SK-N-SH treated with all-trans-retinoic acid at 6 μM for 48 hours (cell line): Measurements from ENCODE around the gene ZNF546.

ENCODE experiments used
- ATAC-seq: fragments of 200-7000 bp; cut with Tn5 transposase; 3 replicates; pipeline ENCODE4 v1.9.1; 2020; ENCODE audit warnings: mild to moderate bottlenecking, moderate library complexity
- BACH2 ChIP-seq: fragments of 250-450 bp; sonication (Bioruptor Pico); IDR thresholded peaks from 2 replicates; pipeline ENCODE4 v1.9.0; 2021; ENCODE audit warnings: mild to moderate bottlenecking, borderline replicate concordance
- CREB5 ChIP-seq: fragments of 250-450 bp; sonication (Bioruptor Pico); IDR thresholded peaks from 2 replicates; pipeline ENCODE4 v1.5.1; 2020; ENCODE audit warnings: low read depth, mild to moderate bottlenecking, moderate library complexity
- CSDC2 ChIP-seq: fragments of 250-450 bp; sonication (Bioruptor Pico); IDR thresholded peaks from 2 replicates; pipeline ENCODE4 v1.5.0; 2020; ENCODE audit warnings: mild to moderate bottlenecking, moderate library complexity
- CSRNP3 ChIP-seq: fragments of 250-450 bp; sonication (Bioruptor Pico); IDR thresholded peaks from 2 replicates; pipeline ENCODE4 v1.5.1; 2021; ENCODE audit warnings: mild to moderate bottlenecking, moderate library complexity
- ESRRG ChIP-seq: fragments of 250-450 bp; sonication (Bioruptor Pico); IDR thresholded peaks from 2 replicates; pipeline ENCODE4 v1.6.1; 2021; ENCODE audit warnings: mild to moderate bottlenecking
- ISL1 ChIP-seq: fragments of 250-450 bp; sonication (Bioruptor Pico); IDR thresholded peaks from 2 replicates; pipeline ENCODE4 v2.1.2; 2022; ENCODE audit warnings: mild to moderate bottlenecking, moderate library complexity
- OSR1 ChIP-seq: fragments of 250-450 bp; sonication (Bioruptor Pico); IDR thresholded peaks from 2 replicates; pipeline ENCODE4 v1.8.0; 2022; ENCODE audit warnings: moderate library complexity, mild to moderate bottlenecking, inconsistent platforms
- PATZ1 ChIP-seq: fragments of 250-450 bp; sonication (Bioruptor Pico); IDR thresholded peaks from 2 replicates; pipeline ENCODE4 v1.8.0; 2020; ENCODE audit warnings: mild to moderate bottlenecking, moderate library complexity, borderline replicate concordance
- POU6F1 ChIP-seq: fragments of 250-450 bp; sonication (Bioruptor Pico); IDR thresholded peaks from 2 replicates; pipeline ENCODE4 v1.8.0; 2021; ENCODE audit warnings: low read depth, mild to moderate bottlenecking, moderate library complexity, borderline replicate concordance
- PPARA ChIP-seq: fragments of 250-450 bp; sonication (Bioruptor Pico); IDR thresholded peaks from 2 replicates; pipeline ENCODE4 v1.5.0; 2020; ENCODE audit warnings: mild to moderate bottlenecking, borderline replicate concordance
- SNAI2 ChIP-seq: fragments of 250-450 bp; sonication (Bioruptor Pico); IDR thresholded peaks from 2 replicates; pipeline ENCODE4 v1.5.0; 2020; ENCODE audit warnings: mild to moderate bottlenecking, moderate library complexity
- TCF4 ChIP-seq: fragments of 250-450 bp; sonication (Bioruptor Pico); IDR thresholded peaks from 2 replicates; pipeline ENCODE4 v1.8.0; 2021; ENCODE audit warnings: mild to moderate bottlenecking, moderate library complexity, borderline replicate concordance
- TOX ChIP-seq: fragments of 250-450 bp; sonication (Bioruptor Pico); IDR thresholded peaks from 2 replicates; pipeline ENCODE4 v1.8.0; 2021; ENCODE audit warnings: mild to moderate bottlenecking, moderate library complexity, borderline replicate concordance
- TSHZ2 ChIP-seq: fragments of 250-450 bp; sonication (Bioruptor Pico); IDR thresholded peaks from 2 replicates; pipeline ENCODE4 v1.5.0; 2020; ENCODE audit warnings: mild to moderate bottlenecking, moderate library complexity
- ZC3H10 ChIP-seq: fragments of 250-450 bp; sonication (Bioruptor Pico); IDR thresholded peaks from 2 replicates; pipeline ENCODE4 v1.5.1; 2021; ENCODE audit warnings: mild to moderate bottlenecking, moderate library complexity
- ZFP3 ChIP-seq: fragments of 250-450 bp; sonication (Bioruptor Pico); IDR thresholded peaks from 2 replicates; pipeline ENCODE4 v1.5.0; 2020; ENCODE audit warnings: mild to moderate bottlenecking, moderate library complexity
- ZFP30 ChIP-seq: fragments of 450-650 bp; formaldehyde crosslinking; IDR thresholded peaks from 2 replicates; pipeline ENCODE4 v1.5.0; 2022; ENCODE audit warnings: mild to moderate bottlenecking, moderate library complexity
- ZNF565 ChIP-seq: fragments of 450-650 bp; formaldehyde crosslinking; conservative IDR thresholded peaks from 2 replicates; pipeline ENCODE4 v1.5.0; 2020; ENCODE audit warnings: low read depth, mild to moderate bottlenecking, moderate library complexity
- ZNF70 ChIP-seq: fragments of 450-650 bp; formaldehyde crosslinking; IDR thresholded peaks from 2 replicates; pipeline ENCODE4 v1.5.0; 2020; ENCODE audit warnings: mild to moderate bottlenecking, moderate library complexity
- ZNF8 ChIP-seq: fragments of 450-650 bp; formaldehyde crosslinking; IDR thresholded peaks from 2 replicates; pipeline ENCODE4 v1.5.0; 2020; ENCODE audit warnings: mild to moderate bottlenecking, moderate library complexity

Gene ZNF546

GRCh38 chr19:40055049-40055448, 58.2 kb downstream of the ZNF546 start (continued):
- TF ChIP-seq POU6F1 (CRISPR knock-in tag) (no peak), PPARA (CRISPR knock-in tag) (no peak)
- TF ChIP-seq, all 23 proteins: peak for 0

- peak; percentile 98 for ATAC-seq
- 0 out of 2 replicates have a peak, but pooled peaks have one; percentile 51 for TF ChIP-seq CSDC2 (CRISPR knock-in tag)
- TF ChIP-seq ZFP30 (CRISPR knock-in tag), result no peak
- TF ChIP-seq TSHZ2 (CRISPR knock-in tag), result peak; percentile 25; the same call in 1 of the 2 replicates
- TF ChIP-seq, all 23 proteins: peak for 2
Measured at GRCh38 chr19:40055832-40056504, 59.1 kb downstream of the ZNF546 start, which contains the start of gene ZNF780B. Gene ZNF780B, minus strand, starts transcription at chr19:40056231. Its CDS starts 5,899 bp downstream, at chr19:40050332.

GRCh38 chr19:40056505-40056904, 59.6 kb downstream of the ZNF546 start:
- no peak for ATAC-seq
- TF ChIP-seq SNAI2 (CRISPR knock-in tag) (no peak), TOX (CRISPR knock-in tag) (no peak), CSRNP3 (CRISPR knock-in tag) (no peak), ZC3H10 (CRISPR knock-in tag) (no peak), PPARA (CRISPR knock-in tag) (no peak), CREB5 (CRISPR knock-in tag) (no peak), BACH2 (no peak), ESRRG (CRISPR knock-in tag) (no peak), OSR1 (CRISPR knock-in tag) (no peak), ZFP3 (CRISPR knock-in tag) (no peak), ZFP30 (CRISPR knock-in tag) (no peak), ISL1 (CRISPR knock-in tag) (no peak), TCF4 (CRISPR knock-in tag) (no peak), ZNF565 (CRISPR knock-in tag) (no peak), CSDC2 (CRISPR knock-in tag) (no peak), ZNF70 (CRISPR knock-in tag) (no peak), ZNF8 (CRISPR knock-in tag) (no peak), PATZ1 (CRISPR knock-in tag) (no peak)
